ENCODE data around the gene MRPL51. TPM values are rescaled to one million over a fixed set of nuclear protein-coding genes. Genes with fewer than 3 reads are reported as not detected.

The MRPL51 gene
- total and polyA plus RNA-seq, 10 of the 15 experiments (the other 5 are each of a cell fraction or from before 2014, with no cell fraction given): 137 to 1,202 (median 267) TPM

DNA sequence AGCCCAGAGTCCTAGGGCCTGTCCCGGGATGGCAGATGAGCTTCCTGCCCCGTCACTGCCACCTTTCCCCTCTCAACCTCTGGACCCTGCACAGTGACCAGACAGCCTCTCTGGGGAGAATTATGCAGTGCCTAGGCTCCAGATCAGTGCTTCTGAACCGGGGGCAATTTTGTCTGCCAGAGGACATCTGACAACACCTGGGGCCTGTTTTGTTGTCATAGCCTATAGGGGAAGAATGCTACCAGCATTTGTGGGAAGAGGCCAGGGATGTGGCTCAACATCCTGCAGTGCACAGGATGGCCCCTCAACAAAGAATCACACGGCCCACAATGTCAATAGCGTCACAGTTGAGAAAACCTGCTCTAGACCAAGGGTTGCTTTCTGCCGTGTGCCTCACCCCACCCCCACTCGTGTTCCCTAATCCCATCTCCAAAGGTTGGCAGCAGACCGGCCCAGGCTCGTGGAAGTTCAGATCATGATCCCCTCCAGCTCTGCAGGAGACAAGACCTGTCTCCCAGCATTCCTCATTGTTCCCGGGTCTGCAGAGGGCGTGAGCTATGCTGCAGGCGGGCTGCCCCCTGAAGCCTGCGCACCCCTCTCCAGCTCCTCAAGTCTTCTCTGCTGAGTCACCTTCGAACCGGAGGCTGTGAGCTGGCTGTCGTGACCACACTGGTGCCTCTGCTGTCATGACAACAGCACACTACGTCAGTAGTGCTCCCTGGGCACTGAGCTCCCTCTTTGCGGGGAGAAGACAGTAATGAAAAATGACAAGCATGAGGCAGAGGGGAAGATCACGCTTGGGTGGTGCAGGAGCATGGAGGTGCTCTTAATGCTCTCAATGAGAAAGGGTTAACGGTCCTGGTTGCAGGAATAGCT, 39.2 kb upstream of the MRPL51 start:
- FAIRE-seq (peak; percentile 80), DNase-seq (ENCODE audit: low read depth, low spot score) (no peak), ATAC-seq (peak; percentile 36)
- no peaks in the 10 kb centered on the region for H3K27me3 ChIP-seq (replicated peaks in 1 of 2; ENCODE audit: control insufficient read depth in 2 of 2, insufficient read depth in 2 of 2, low read length in 1 of 2)
- BruUV-seq (replicated peaks): no TSS peak
- peaks cover 48 to 49% of the 10 kb centered on the region in 2 experiments for H3K36me3 ChIP-seq (ENCODE audit: control insufficient read depth in 2 of 2, insufficient read depth in 2 of 2, low read length in 1 of 2)
- in situ Hi-C loops (cut with MboI): loop anchor here (5.0 kb wide), 2 partner anchors 35 to 105 kb away; no protein-coding TSS in a partner anchor
- H3K4me3 ChIP-seq: peak overlapping the region; percentile 83
- 1% methylated on average over 20 of the region's 20 CpGs for WGBS (ENCODE audit: insufficient coverage, insufficient replicate concordance, low lambda C conversion rate, missing lambda C conversion rate)
- peak overlapping the region; percentile 95 for H3K9ac ChIP-seq (ENCODE audit: control insufficient read depth, insufficient read depth, low read length)
- H3K4me1 ChIP-seq (ENCODE audit: control insufficient read depth, insufficient read depth, low read length): peaks cover 12% of the 10 kb centered on the region; the same call in 1 of the 2 replicates
- H3K27ac ChIP-seq (ENCODE audit: control insufficient read depth, insufficient read depth): peak overlapping the region; percentile 98
- H3K4me2 ChIP-seq (ENCODE audit: control insufficient read depth, insufficient read depth): peak overlapping the region; percentile 100
- H3K9me3 ChIP-seq (replicated peaks; ENCODE audit: control insufficient read depth, insufficient read depth, low read length): no peaks in the 10 kb centered on the region
- H3K79me2 ChIP-seq (ENCODE audit: control insufficient read depth, insufficient read depth, low read length): peaks cover 60% of the 10 kb centered on the region
- ChIA-PET CTCF (interaction anchor here (0.6 to 2.3 kb wide), 9 partner anchors 8 to 404 kb away, joined by 3 to 11 read pairs (median 4); no protein-coding TSS in a partner anchor), POLR2A (interaction anchor here (0.5 to 2.2 kb wide), 15 partner anchors 9 to 214 kb away, joined by 3 to 11 read pairs (median 3); partner anchors contain the start of genes MRPL51 and TAPBPL), RAD21 (ENCODE audit: unreplicated experiment) (interaction anchor here (0.8 to 2.0 kb wide), 14 partner anchors 21 to 319 kb away, joined by 3 to 9 read pairs (median 3); partner anchors contain the start of genes MRPL51, TAPBPL, USP5 and VAMP1), SMC1A (ENCODE audit: uncharacterized antibody, unreplicated experiment) (interaction anchor here (0.7 to 1.8 kb wide), 9 partner anchors 15 to 196 kb away, joined by 3 to 8 read pairs (median 4); partner anchors contain the start of gene TAPBPL)
- intact Hi-C loops (cut with micrococcal nuclease; ENCODE audit: unreplicated experiment): loop anchor here (5.0 kb wide), 2 partner anchors 40 to 195 kb away; partner anchors contain the start of genes MRPL51 and NCAPD2
- peaks cover 17% of the 10 kb centered on the region for H4K20me1 ChIP-seq (ENCODE audit: control insufficient read depth, insufficient read depth)
- H2AFZ ChIP-seq (ENCODE audit: control insufficient read depth, low read depth, low read length): no peak overlapping the region
- TF ChIP-seq BACH1 (IDR thresholded peaks at IDR 0.05; ENCODE audit: borderline replicate concordance): peak; percentile 99
- TF ChIP-seq BCL11A (IDR thresholded peaks at IDR 0.05; ENCODE audit: low read depth, low read length): no peak
- 0 out of 2 replicates have a peak, but pooled peaks have one; percentile 17 for TF ChIP-seq NRF1 (conservative IDR thresholded peaks at IDR 0.05; ENCODE audit: low read depth, low read length)
- TF ChIP-seq NR2C2 (IDR thresholded peaks at IDR 0.05; ENCODE audit: borderline replicate concordance, control insufficient read depth, insufficient read length, low read depth): no peak
- no peak for TF ChIP-seq SMC3 (IDR thresholded peaks at IDR 0.05; ENCODE audit: borderline replicate concordance, low read length)
- no peak for TF ChIP-seq ZNF274 (IDR thresholded peaks at IDR 0.05; ENCODE audit: insufficient read depth, insufficient read length)
- TF ChIP-seq, protein P1, sequence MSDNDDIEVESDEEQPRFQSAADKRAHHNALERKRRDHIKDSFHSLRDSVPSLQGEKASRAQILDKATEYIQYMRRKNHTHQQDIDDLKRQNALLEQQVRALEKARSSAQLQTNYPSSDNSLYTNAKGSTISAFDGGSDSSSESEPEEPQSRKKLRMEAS (IDR thresholded peaks at IDR 0.05; ENCODE audit: low read depth, low read length): no peak
- no peak for TF ChIP-seq SREBF1 (IDR thresholded peaks at IDR 0.05; ENCODE audit: low read length)
- TF ChIP-seq SUPT20H (IDR thresholded peaks at IDR 0.05; ENCODE audit: borderline replicate concordance, control insufficient read depth, low read depth, low read length): no peak
- no peak for TF ChIP-seq CHD1 (IDR thresholded peaks at IDR 0.05; ENCODE audit: low read depth, low read length)
- TF ChIP-seq, protein P2, sequence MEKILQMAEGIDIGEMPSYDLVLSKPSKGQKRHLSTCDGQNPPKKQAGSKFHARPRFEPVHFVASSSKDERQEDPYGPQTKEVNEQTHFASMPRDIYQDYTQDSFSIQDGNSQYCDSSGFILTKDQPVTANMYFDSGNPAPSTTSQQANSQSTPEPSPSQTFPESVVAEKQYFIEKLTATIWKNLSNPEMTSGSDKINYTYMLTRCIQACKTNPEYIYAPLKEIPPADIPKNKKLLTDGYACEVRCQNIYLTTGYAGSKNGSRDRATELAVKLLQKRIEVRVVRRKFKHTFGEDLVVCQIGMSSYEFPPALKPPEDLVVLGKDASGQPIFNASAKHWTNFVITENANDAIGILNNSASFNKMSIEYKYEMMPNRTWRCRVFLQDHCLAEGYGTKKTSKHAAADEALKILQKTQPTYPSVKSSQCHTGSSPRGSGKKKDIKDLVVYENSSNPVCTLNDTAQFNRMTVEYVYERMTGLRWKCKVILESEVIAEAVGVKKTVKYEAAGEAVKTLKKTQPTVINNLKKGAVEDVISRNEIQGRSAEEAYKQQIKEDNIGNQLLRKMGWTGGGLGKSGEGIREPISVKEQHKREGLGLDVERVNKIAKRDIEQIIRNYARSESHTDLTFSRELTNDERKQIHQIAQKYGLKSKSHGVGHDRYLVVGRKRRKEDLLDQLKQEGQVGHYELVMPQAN (conservative IDR thresholded peaks at IDR 0.05): peak; percentile 35; the same call in 1 of the 2 replicates
- TF ChIP-seq ZNF207 (IDR thresholded peaks at IDR 0.05; ENCODE audit: borderline replicate concordance): no peak
- no peak for TF ChIP-seq EED (IDR thresholded peaks at IDR 0.05; ENCODE audit: low read depth)
- no peak for TF ChIP-seq MTA3 (IDR thresholded peaks at IDR 0.05; ENCODE audit: borderline replicate concordance, low read length)
- peak; percentile 40; the same call in 1 of the 2 replicates for TF ChIP-seq IKZF1 (conservative IDR thresholded peaks at IDR 0.05)
- TF ChIP-seq JUNB (IDR thresholded peaks at IDR 0.05): no peak
- no peak for TF ChIP-seq NR2F1 (conservative IDR thresholded peaks at IDR 0.05)
- TF ChIP-seq, protein P3, sequence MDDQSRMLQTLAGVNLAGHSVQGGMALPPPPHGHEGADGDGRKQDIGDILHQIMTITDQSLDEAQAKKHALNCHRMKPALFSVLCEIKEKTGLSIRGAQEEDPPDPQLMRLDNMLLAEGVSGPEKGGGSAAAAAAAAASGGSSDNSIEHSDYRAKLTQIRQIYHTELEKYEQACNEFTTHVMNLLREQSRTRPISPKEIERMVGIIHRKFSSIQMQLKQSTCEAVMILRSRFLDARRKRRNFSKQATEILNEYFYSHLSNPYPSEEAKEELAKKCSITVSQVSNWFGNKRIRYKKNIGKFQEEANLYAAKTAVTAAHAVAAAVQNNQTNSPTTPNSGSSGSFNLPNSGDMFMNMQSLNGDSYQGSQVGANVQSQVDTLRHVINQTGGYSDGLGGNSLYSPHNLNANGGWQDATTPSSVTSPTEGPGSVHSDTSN (IDR thresholded peaks at IDR 0.05; ENCODE audit: insufficient replicate concordance, low read depth, low read length): peak; percentile 36
- no peak for TF ChIP-seq NFIC (IDR thresholded peaks at IDR 0.05; ENCODE audit: low read depth, low read length)
- no peak for TF ChIP-seq RELA (IDR thresholded peaks at IDR 0.05; ENCODE audit: borderline replicate concordance, partially characterized antibody)
- TF ChIP-seq ZBED1 (IDR thresholded peaks at IDR 0.05; ENCODE audit: borderline replicate concordance): peak; percentile 95

Data from GM12878 (cell line).